Nephron (organoid): ENCODE results near the gene PIK3C2G.

ENCODE experiments used
- H3K27ac Mint-ChIP-seq, 3 experiments: 2 replicates each; pipeline ENCODE4 v1.8.0; 2020; ENCODE audit warnings: mixed read lengths in 3 of 3, mild to moderate bottlenecking in 2 of 3, moderate library complexity in 1 of 3
- H3K27me3 Mint-ChIP-seq: 2 replicates; pipeline ENCODE4 v1.8.0; 2021; ENCODE audit warnings: low read depth, mild to moderate bottlenecking, moderate library complexity, mixed read lengths
- H3K36me3 Mint-ChIP-seq: 2 replicates; pipeline ENCODE4 v1.8.0; 2020; ENCODE audit warnings: low read depth, mixed read lengths
- H3K4me1 Mint-ChIP-seq: 2 replicates; pipeline ENCODE4 v1.8.0; 2020; ENCODE audit warnings: mixed read lengths
- H3K4me3 Mint-ChIP-seq, 3 experiments: 2 replicates each; pipeline ENCODE4 v1.8.0; 2020; ENCODE audit warnings: mild to moderate bottlenecking in 3 of 3, mixed read lengths in 3 of 3, moderate library complexity in 2 of 3
- H3K9me3 Mint-ChIP-seq: 2 replicates; pipeline ENCODE4 v1.8.0; 2020; ENCODE audit warnings: mixed read lengths
- CTCF ChIP-seq, 3 experiments: fragments of 200-600 bp; sonication (generic); IDR thresholded peaks; one replicate each; pipeline ENCODE4 v1.5.0; 2021; ENCODE audit warnings: antibody characterized with exemption in 3 of 3; ENCODE audit not compliant: unreplicated experiment in 3 of 3

The PIK3C2G gene

GRCh38 chr12:18454330-18454729 lies 193.0 kb downstream of the PIK3C2G start:
- Mint-ChIP-seq H3K9me3 (peaks cover 22% of the 10 kb centered on the region), H3K4me3 (no peak overlapping the region), H3K36me3 (no peaks in the 10 kb centered on the region), H3K4me1 (peaks cover 9% of the 10 kb centered on the region), H3K27ac (no peak overlapping the region), H3K27me3 (no peaks in the 10 kb centered on the region)
- no peak for TF ChIP-seq CTCF (IDR thresholded peaks at IDR 0.05; ENCODE audit: unreplicated experiment in 3 of 3)

- TF ChIP-seq CTCF (IDR thresholded peaks at IDR 0.05; ENCODE audit: unreplicated experiment in 3 of 3) = no peak
- no peak overlapping the region for H3K4me3 Mint-ChIP-seq
- H3K9me3 Mint-ChIP-seq = peaks cover 13% of the 10 kb centered on the region
- peaks cover 9% of the 10 kb centered on the region for H3K4me1 Mint-ChIP-seq
- H3K27me3 Mint-ChIP-seq = no peaks in the 10 kb centered on the region
- H3K36me3 Mint-ChIP-seq = no peaks in the 10 kb centered on the region
- no peak overlapping the region for H3K27ac Mint-ChIP-seq
These were observed 195.0 kb downstream of the PIK3C2G start for GRCh38 chr12:18456344-18456743.

GRCh38 chr12:18457362-18457761 lies 196.0 kb downstream of the PIK3C2G start:
- TF ChIP-seq CTCF (IDR thresholded peaks at IDR 0.05; ENCODE audit: unreplicated experiment in 3 of 3) = no peak
- Mint-ChIP-seq H3K4me3 (no peak overlapping the region), H3K4me1 (peaks cover 17% of the 10 kb centered on the region), H3K9me3 (peaks cover 9% of the 10 kb centered on the region), H3K27me3 (no peaks in the 10 kb centered on the region), H3K27ac (no peak overlapping the region), H3K36me3 (no peaks in the 10 kb centered on the region)

GRCh38 chr12:18461758-18462157 lies 200.4 kb downstream of the PIK3C2G start:
- Mint-ChIP-seq H3K27me3 (no peaks in the 10 kb centered on the region), H3K9me3 (no peaks in the 10 kb centered on the region), H3K4me3 (no peak overlapping the region), H3K27ac (peak overlapping the region in 2 of 3 experiments; percentile 67 to 85), H3K4me1 (peaks cover 27% of the 10 kb centered on the region), H3K36me3 (no peaks in the 10 kb centered on the region)
- TF ChIP-seq CTCF (IDR thresholded peaks at IDR 0.05; ENCODE audit: unreplicated experiment in 3 of 3) = no peak

GRCh38 chr12:18462442-18462841 lies 201.1 kb downstream of the PIK3C2G start:
- H3K36me3 Mint-ChIP-seq = no peaks in the 10 kb centered on the region
- peaks cover 27% of the 10 kb centered on the region for H3K4me1 Mint-ChIP-seq
- TF ChIP-seq CTCF (IDR thresholded peaks at IDR 0.05; ENCODE audit: unreplicated experiment in 3 of 3) = no peak
- peak overlapping the region; percentile 61 to 85 (median 67) for H3K27ac Mint-ChIP-seq
- no peaks in the 10 kb centered on the region for H3K9me3 Mint-ChIP-seq
- no peaks in the 10 kb centered on the region for H3K27me3 Mint-ChIP-seq
- no peak overlapping the region for H3K4me3 Mint-ChIP-seq

GRCh38 chr12:18467620-18468245 lies 206.4 kb downstream of the PIK3C2G start:
- no peak for TF ChIP-seq CTCF (IDR thresholded peaks at IDR 0.05; ENCODE audit: unreplicated experiment in 3 of 3)
- Mint-ChIP-seq H3K36me3 (no peaks in the 10 kb centered on the region), H3K9me3 (no peaks in the 10 kb centered on the region), H3K4me3 (no peak overlapping the region), H3K27me3 (peaks cover 3% of the 10 kb centered on the region), H3K4me1 (peaks cover 7% of the 10 kb centered on the region), H3K27ac (no peak overlapping the region)
